ENCODE data around the gene DGKD. TPM values are rescaled to one million over a fixed set of nuclear protein-coding genes. Genes with fewer than 3 reads are reported as not detected.

Gene DGKD
- total RNA-seq, 4 donors from 2014 or later = 67.7 to 195 (median 125) TPM

DNA sequence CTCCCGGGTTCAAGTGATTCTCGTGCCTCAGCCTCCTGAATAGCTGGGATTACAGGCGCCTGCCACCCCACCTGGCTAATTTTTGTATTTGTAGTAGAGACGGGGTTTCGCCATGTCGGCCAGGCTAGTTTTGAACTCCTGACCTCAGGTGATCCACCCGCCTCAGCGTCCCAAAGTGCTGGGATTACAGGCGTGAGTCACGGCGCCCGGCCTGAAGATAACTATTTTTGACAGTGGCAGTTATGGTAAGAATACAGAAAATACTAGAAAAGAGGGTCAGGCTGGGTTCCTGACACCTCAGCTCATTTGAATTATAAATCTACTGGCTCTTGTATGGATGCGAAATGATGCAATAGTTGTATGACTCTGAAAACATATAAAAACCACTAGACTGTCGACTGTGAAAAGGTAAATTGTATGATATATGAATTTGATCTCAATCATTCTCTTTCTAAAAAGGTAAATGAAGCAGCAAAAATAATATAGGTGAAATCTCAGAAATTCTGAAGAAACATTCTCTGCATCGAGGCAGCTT is 11.1 kb upstream of the DGKD start:
- no peaks in the 10 kb centered on the region for H3K9me3 ChIP-seq
- DNase-seq = no peak

DNA sequence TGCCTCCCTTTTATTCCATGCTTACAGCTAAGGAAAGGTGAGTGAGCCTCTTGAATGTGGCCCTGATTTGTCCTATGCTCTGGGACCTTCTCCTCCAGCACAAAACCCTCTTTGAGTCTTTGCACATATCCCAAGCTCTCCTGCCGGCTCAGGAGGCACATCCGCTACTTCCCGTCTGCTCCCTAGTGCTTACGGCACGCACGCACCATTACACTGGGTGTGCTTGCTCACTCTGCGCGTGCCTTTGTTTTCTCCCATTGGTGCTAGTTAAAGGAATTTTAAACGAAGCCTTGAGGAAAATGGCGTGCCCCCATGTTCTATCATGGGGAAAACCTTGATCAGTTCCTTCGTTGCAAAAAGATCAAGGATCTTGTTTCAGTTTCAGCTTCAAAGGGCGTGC is 7.9 kb upstream of the DGKD start:
- no peak overlapping the region for H3K27ac ChIP-seq
- no peaks in the 10 kb centered on the region for H3K27me3 ChIP-seq
- no peak for TF ChIP-seq POLR2A (IDR thresholded peaks at IDR 0.05)
- TF ChIP-seq, protein P1, sequence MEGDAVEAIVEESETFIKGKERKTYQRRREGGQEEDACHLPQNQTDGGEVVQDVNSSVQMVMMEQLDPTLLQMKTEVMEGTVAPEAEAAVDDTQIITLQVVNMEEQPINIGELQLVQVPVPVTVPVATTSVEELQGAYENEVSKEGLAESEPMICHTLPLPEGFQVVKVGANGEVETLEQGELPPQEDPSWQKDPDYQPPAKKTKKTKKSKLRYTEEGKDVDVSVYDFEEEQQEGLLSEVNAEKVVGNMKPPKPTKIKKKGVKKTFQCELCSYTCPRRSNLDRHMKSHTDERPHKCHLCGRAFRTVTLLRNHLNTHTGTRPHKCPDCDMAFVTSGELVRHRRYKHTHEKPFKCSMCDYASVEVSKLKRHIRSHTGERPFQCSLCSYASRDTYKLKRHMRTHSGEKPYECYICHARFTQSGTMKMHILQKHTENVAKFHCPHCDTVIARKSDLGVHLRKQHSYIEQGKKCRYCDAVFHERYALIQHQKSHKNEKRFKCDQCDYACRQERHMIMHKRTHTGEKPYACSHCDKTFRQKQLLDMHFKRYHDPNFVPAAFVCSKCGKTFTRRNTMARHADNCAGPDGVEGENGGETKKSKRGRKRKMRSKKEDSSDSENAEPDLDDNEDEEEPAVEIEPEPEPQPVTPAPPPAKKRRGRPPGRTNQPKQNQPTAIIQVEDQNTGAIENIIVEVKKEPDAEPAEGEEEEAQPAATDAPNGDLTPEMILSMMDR (IDR thresholded peaks at IDR 0.05) = no peak
- no peaks in the 10 kb centered on the region for H3K36me3 ChIP-seq
- no peak overlapping the region for H3K4me3 ChIP-seq
- peaks cover 0 to 28% (median 16%) of the 10 kb centered on the region in 4 donors for H3K4me1 ChIP-seq
- no peak for DNase-seq
- H3K9me3 ChIP-seq = no peaks in the 10 kb centered on the region

More for the DNA sequence above, 11.1 kb upstream of the DGKD start:
- H3K4me3 ChIP-seq = no peak overlapping the region
- H3K36me3 ChIP-seq = no peaks in the 10 kb centered on the region
- TF ChIP-seq POLR2A (IDR thresholded peaks at IDR 0.05) = no peak
- TF ChIP-seq, protein P1 (IDR thresholded peaks at IDR 0.05) = no peak
- H3K27ac ChIP-seq = no peak overlapping the region
- H3K4me1 ChIP-seq = peaks cover 0 to under 1% (median 0%) of the 10 kb centered on the region in 4 donors
- no peaks in the 10 kb centered on the region for H3K27me3 ChIP-seq

DNA sequence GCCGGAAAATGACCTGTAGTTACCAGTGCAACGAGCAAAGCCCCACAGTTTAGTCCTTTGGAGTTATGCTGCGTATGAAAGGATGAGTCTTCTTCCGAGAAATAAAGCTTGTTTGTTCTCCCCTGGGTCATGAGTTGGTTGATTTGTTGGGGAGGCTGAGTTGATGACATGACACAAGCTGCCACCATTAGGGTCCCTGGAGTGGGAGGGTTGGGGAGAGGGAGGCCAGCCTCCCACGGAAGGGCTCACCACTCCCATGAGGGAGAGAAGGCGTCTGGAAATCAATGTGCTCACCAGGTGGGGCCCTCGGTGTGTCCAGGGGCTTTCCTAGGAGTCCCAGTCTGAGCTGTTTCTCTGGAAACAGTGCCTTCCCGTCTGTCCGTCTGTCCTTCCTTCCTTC is 7.4 kb upstream of the DGKD start:
- Histone ChIP-seq H3K36me3 (no peaks in the 10 kb centered on the region), H3K27me3 (no peaks in the 10 kb centered on the region), H3K9me3 (no peaks in the 10 kb centered on the region), H3K4me3 (no peak overlapping the region), H3K4me1 (peaks cover 0 to 30% (median 16%) of the 10 kb centered on the region in 4 donors), H3K27ac (no peak overlapping the region)
- TF ChIP-seq, protein P1 (IDR thresholded peaks at IDR 0.05) = no peak
- TF ChIP-seq POLR2A (IDR thresholded peaks at IDR 0.05) = no peak
- DNase-seq = no peak

DNA sequence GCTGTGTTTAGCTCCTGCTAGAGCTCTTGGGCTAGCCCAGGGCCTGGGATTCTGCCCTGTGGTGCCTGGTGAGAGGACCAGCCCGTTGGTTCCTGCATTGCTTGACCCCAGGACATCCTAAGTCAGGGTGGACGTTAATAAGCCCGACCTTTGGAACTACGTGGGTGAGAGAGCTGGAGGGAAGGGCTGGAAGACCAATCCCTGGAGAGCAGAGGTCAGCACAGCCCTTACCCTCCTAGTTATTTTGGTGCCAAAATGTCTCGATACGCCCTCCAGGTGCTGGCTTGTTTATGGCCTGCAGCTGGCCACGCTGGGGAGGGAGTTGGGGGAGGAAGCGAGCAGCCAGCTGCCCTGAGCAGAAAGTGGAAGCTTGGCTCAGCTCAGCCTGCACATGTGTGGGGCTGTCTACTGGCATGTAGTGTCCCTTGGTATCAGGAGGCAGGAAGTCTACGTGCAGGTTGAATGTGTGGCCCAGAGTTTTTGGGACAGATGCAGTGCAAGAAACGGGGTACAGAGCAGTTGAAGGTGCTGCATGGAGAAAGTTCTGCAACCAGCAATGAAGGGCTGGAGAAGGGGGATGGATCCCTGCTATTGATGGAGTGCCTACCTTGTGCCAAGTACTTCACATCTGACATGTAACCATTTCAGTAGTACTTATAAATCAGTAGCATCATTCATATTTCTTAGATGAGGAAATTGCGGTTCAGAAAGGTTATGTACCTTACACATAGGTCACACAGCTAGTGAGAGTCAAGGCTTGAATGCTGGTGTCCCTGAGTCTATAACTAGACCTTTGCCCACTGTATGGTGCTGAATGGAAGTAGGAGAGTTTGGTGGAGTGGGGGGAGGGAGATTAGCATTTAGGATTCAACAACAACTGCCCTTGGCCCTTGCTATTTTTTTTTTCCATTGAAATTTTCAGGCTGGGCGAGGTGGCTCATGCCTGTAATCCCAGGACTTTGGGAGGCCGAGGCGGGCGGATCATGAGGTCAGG is 5.0 kb upstream of the DGKD start:
- DNase-seq = peak; percentile 80 to 90 (median 84)
- Histone ChIP-seq H3K4me3 (no peak overlapping the region), H3K27ac (peak overlapping the region; percentile 51 to 74 (median 64)), H3K36me3 (no peaks in the 10 kb centered on the region), H3K4me1 (peaks cover 8 to 42% (median 22%) of the 10 kb centered on the region in 4 donors), H3K9me3 (no peaks in the 10 kb centered on the region), H3K27me3 (no peaks in the 10 kb centered on the region)
- TF ChIP-seq, protein P1 (IDR thresholded peaks at IDR 0.05) = no peak
- TF ChIP-seq POLR2A (IDR thresholded peaks at IDR 0.05) = no peak

DNA sequence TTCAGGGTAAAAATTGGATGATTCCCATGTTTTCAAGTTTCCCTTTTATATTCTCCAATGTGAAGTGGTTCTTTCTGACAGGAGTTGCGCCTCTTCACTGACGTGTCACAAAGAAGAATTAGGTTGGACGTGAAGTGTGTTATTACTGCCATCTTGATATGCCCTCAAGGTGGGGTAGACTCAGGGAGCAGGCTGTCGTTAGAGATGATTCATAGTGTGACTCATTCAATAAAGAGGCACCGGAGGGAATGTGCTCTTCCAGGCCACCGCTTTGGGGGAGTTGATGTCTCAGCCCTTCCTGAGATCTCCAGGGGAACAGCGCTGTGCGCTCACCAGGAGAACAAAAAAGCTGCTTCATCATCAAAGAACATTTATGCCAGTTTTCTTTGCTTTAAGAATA is 3.6 kb upstream of the DGKD start:
- TF ChIP-seq POLR2A (IDR thresholded peaks at IDR 0.05) = peak in 1 of 2 donors; percentile 24
- TF ChIP-seq, protein P1 (IDR thresholded peaks at IDR 0.05) = peak in 3 of 6 experiments; percentile 51 to 59 (median 53)
- Histone ChIP-seq H3K27me3 (no peaks in the 10 kb centered on the region), H3K27ac (peak overlapping the region in 3 of 4 donors; percentile 51 to 74 (median 59)), H3K36me3 (no peaks in the 10 kb centered on the region), H3K4me1 (peaks cover 10 to 46% (median 24%) of the 10 kb centered on the region in 4 donors), H3K9me3 (no peaks in the 10 kb centered on the region), H3K4me3 (no peak overlapping the region)
- peak in 1 of 3 donors; percentile 68 for DNase-seq

All from Peyer's patch (tissue), 4 donors.